H1 (cell line): Measurements from ENCODE around the gene RPS5. TPM values are rescaled to one million over a fixed set of nuclear protein-coding genes. Genes with fewer than 3 reads are reported as not detected.
A peak's percentile ranks its signal among the peaks of the same experiment; 100 is the strongest.

ENCODE experiments used
- BCL11A ChIP-seq, 2 experiments: IDR thresholded peaks; one replicate each; pipeline ENCODE4 v1.6.1; 2011; ENCODE audit warnings: low read depth in 2 of 2, low read length in 2 of 2, mild to moderate bottlenecking in 2 of 2
- EZH2 ChIP-seq: fragments of 200-600 bp; sonication (generic); IDR thresholded peaks from 2 replicates; pipeline ENCODE4 v1.7.1; 2012; ENCODE audit warnings: low read depth, mild to moderate bottlenecking, moderate library complexity, low read length, inconsistent platforms; ENCODE audit not compliant: severe bottlenecking
- FOSL1 ChIP-seq: IDR thresholded peaks from 2 replicates; pipeline ENCODE4 v1.6.1; 2011; ENCODE audit warnings: mild to moderate bottlenecking, low read depth, low read length, moderate library complexity; ENCODE audit not compliant: insufficient read depth
- JUN ChIP-seq: IDR thresholded peaks from 2 replicates; pipeline ENCODE4 v1.6.1; 2011; ENCODE audit warnings: low read depth, mild to moderate bottlenecking, improper control_type of control experiment, low read length
- JUND ChIP-seq: IDR thresholded peaks from 2 replicates; pipeline ENCODE4 v1.6.1; 2011; ENCODE audit warnings: mild to moderate bottlenecking, improper control_type of control experiment, low read length
- KDM5A ChIP-seq: fragments of 200-600 bp; IDR thresholded peaks from 2 replicates; pipeline ENCODE4 v1.7.1; 2012; ENCODE audit warnings: mild to moderate bottlenecking, low read length, inconsistent platforms, mixed read lengths
- NANOG ChIP-seq: IDR thresholded peaks from 2 replicates; pipeline ENCODE4 v1.6.1; 2011; ENCODE audit warnings: low read length, low read depth, mild to moderate bottlenecking, inconsistent platforms; ENCODE audit not compliant: insufficient read depth, poor library complexity, severe bottlenecking
- PHF8 ChIP-seq: fragments of 200-600 bp; sonication (generic); conservative IDR thresholded peaks from 2 replicates; pipeline ENCODE4 v1.7.1; 2012; ENCODE audit warnings: low read depth, mild to moderate bottlenecking, inconsistent platforms, low read length, moderate library complexity
- POLR2AphosphoS5 ChIP-seq: IDR thresholded peaks from 2 replicates; pipeline ENCODE4 v1.6.1; 2011; ENCODE audit warnings: low read depth, low read length
- SIN3A ChIP-seq, 2 experiments: IDR thresholded peaks in 1 of 2; conservative IDR thresholded peaks in 1 of 2; 2 replicates each; pipeline ENCODE4 v1.6.1; 2011 to 2012; ENCODE audit warnings: low read length in 2 of 2, improper control_type of control experiment in 1 of 2, low read depth in 1 of 2, mild to moderate bottlenecking in 1 of 2
- SUZ12 ChIP-seq: fragments of 200-600 bp; sonication (generic); IDR thresholded peaks from 2 replicates; pipeline ENCODE4 v1.6.1; 2012; ENCODE audit warnings: mild to moderate bottlenecking, inconsistent platforms, low read length, moderate library complexity, mixed read lengths
- polyA plus RNA-seq, 7 experiments: library from polyadenylated mRNA; depleted of rRNA in 3 of 7; stranded (reverse) in 5 of 7; unstranded in 2 of 7; fragments of >200 nt in 5 of 7; fragments of 200-250 nt in 2 of 7; gene quantifications; 1 replicate in 5 of 7; 2 replicates in 1 of 7; 4 replicates in 1 of 7; pipeline versions ENCODE4 v1.2.1 to v1.2.3, GENCODE V29; 2011 to 2013; ENCODE audit warnings: missing spikeins in 2 of 7, mixed read lengths in 2 of 7
- total RNA-seq: library from RNA; stranded (reverse); fragmentation: NEBNext Ultra II Directional; extraction: Animal tissue kit (Norgen Biotek cat#: 25700); gene quantifications from 2 replicates; pipeline ENCODE4 v1.2.1, GENCODE V29; 2021

RPS5 gene
- total and polyA plus RNA-seq, 2 of the 8 experiments (the other 6 are each of a cell fraction or from before 2014, with no cell fraction given), result 1,557 to 5,731 TPM

DNA sequence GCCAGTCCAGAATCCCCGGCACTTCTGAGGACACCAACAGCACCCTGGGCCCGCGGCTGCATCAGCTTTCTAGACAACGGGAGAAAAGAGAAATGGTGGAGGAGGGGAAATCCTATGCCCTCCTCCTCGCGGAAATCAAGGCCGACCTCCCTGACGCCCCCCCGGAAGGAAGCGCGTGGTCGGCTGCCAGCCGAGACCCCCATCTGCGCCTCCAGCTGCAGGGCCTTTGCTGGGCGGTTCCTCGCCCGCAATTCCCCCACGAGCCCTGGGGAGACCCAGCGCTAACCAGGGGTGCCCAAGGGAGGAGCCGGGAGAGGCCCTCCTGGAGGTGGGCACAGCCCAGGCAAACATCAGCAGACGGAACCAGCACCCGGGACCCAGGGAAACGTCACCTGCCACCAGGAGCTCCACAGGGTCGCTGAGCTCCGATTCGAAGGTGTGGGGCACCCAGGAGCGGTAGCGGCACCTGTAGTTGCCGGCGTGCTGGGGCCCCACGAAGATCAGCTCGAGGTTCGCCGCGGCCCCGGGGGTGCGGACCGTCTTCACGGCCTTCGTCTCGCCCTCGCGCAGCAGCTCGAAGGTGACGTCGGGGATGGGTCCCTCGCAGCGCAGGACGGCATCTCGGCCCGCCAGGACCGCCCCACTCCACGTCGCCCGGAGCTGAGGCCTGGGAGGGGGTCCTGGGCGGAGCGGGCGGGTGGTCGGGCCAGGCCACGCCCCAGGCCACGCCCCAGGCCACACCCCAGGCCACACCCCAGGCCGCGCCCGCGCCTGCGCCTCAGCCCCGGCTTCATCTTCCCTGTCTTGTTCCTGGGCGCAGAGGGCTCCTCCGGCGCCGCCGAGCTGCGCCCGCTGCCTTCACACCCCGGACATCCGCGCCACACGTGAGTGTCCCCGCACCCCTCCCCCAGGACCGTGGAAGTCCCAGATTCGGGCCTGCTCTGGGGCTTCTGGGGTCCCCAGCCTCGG lies 39.8 kb upstream of the RPS5 start (continued):
- TF ChIP-seq JUND (no peak), EZH2 (no peak), PHF8 (0 out of 2 replicates have a peak, but pooled peaks have one; percentile 47), SIN3A (conservative IDR thresholded peaks at IDR 0.05 in 1 of 2, IDR thresholded peaks at IDR 0.05 in 1 of 2; ENCODE audit: low read depth in 1 of 2, low read length in 2 of 2) (0 out of 4 replicates have a peak, but pooled peaks of 1 of the 2 experiments have one; percentile 14), NANOG (no peak), BCL11A (IDR thresholded peaks at IDR 0.05; ENCODE audit: low read depth in 2 of 2, low read length in 2 of 2) (no peak), KDM5A (no peak), POLR2AphosphoS5 (no peak), FOSL1 (no peak), SUZ12 (no peak), JUN (no peak)
